Measurements from ENCODE around the gene EXOC3. TPM values are rescaled to one million over a fixed set of nuclear protein-coding genes. Genes with fewer than 3 reads are reported as not detected.

The EXOC3 gene
- total RNA-seq, 1 donor from 2014 or later, result 55.4 TPM

GRCh38 chr5:446883-447263 lies 3.9 kb downstream of the EXOC3 start:
- Mint-ChIP-seq H3K36me3 (ENCODE audit: unreplicated experiment) (peaks cover 18% of the 10 kb centered on the region), H3K4me3 (ENCODE audit: unreplicated experiment) (no peak overlapping the region), H3K9me3 (ENCODE audit: unreplicated experiment) (peaks cover 9% of the 10 kb centered on the region), H3K27ac (ENCODE audit: unreplicated experiment) (no peak overlapping the region), H3K27me3 (ENCODE audit: unreplicated experiment) (peaks cover 3% of the 10 kb centered on the region), H3K4me1 (ENCODE audit: low read depth, unreplicated experiment) (peaks cover 7% of the 10 kb centered on the region)
- peak; percentile 8 for DNase-seq
- TF ChIP-seq CTCF (IDR thresholded peaks at IDR 0.05; ENCODE audit: partially characterized antibody, unreplicated experiment), result peak; percentile 74

- peaks cover 24% of the 10 kb centered on the region for H3K36me3 Mint-ChIP-seq (ENCODE audit: unreplicated experiment)
- peaks cover 2% of the 10 kb centered on the region for H3K27me3 Mint-ChIP-seq (ENCODE audit: unreplicated experiment)
- peaks cover 14% of the 10 kb centered on the region for H3K9me3 Mint-ChIP-seq (ENCODE audit: unreplicated experiment)
- H3K4me3 Mint-ChIP-seq (ENCODE audit: unreplicated experiment), result no peak overlapping the region
- no peak for DNase-seq
- no peak for TF ChIP-seq CTCF (IDR thresholded peaks at IDR 0.05; ENCODE audit: partially characterized antibody, unreplicated experiment)
- no peak overlapping the region for H3K27ac Mint-ChIP-seq (ENCODE audit: unreplicated experiment)
- H3K4me1 Mint-ChIP-seq (ENCODE audit: low read depth, unreplicated experiment), result peaks cover 7% of the 10 kb centered on the region
Measured at GRCh38 chr5:447501-447900, 4.5 kb downstream of the EXOC3 start.

- no peak for TF ChIP-seq CTCF (IDR thresholded peaks at IDR 0.05; ENCODE audit: partially characterized antibody, unreplicated experiment)
- Mint-ChIP-seq H3K27ac (ENCODE audit: unreplicated experiment) (no peak overlapping the region), H3K9me3 (ENCODE audit: unreplicated experiment) (peaks cover 14% of the 10 kb centered on the region), H3K4me1 (ENCODE audit: low read depth, unreplicated experiment) (peaks cover 7% of the 10 kb centered on the region), H3K27me3 (ENCODE audit: unreplicated experiment) (peaks cover 2% of the 10 kb centered on the region), H3K4me3 (ENCODE audit: unreplicated experiment) (no peak overlapping the region), H3K36me3 (ENCODE audit: unreplicated experiment) (peaks cover 30% of the 10 kb centered on the region)
- peak; percentile 4 for DNase-seq
Measured at GRCh38 chr5:448061-448765, 5.2 kb downstream of the EXOC3 start.

- TF ChIP-seq CTCF (IDR thresholded peaks at IDR 0.05; ENCODE audit: partially characterized antibody, unreplicated experiment), result no peak
- Mint-ChIP-seq H3K27ac (ENCODE audit: unreplicated experiment) (no peak overlapping the region), H3K36me3 (ENCODE audit: unreplicated experiment) (peaks cover 34% of the 10 kb centered on the region), H3K4me1 (ENCODE audit: low read depth, unreplicated experiment) (peaks cover 7% of the 10 kb centered on the region), H3K4me3 (ENCODE audit: unreplicated experiment) (no peak overlapping the region), H3K27me3 (ENCODE audit: unreplicated experiment) (peaks cover 2% of the 10 kb centered on the region), H3K9me3 (ENCODE audit: unreplicated experiment) (peaks cover 14% of the 10 kb centered on the region)
- DNase-seq, result no peak
Measured at GRCh38 chr5:448766-449090, 5.8 kb downstream of the EXOC3 start.

GRCh38 chr5:449151-449550 lies 6.2 kb downstream of the EXOC3 start:
- Mint-ChIP-seq H3K36me3 (ENCODE audit: unreplicated experiment) (peaks cover 37% of the 10 kb centered on the region), H3K4me3 (ENCODE audit: unreplicated experiment) (no peak overlapping the region), H3K27me3 (ENCODE audit: unreplicated experiment) (peaks cover 4% of the 10 kb centered on the region), H3K4me1 (ENCODE audit: low read depth, unreplicated experiment) (peaks cover 6% of the 10 kb centered on the region), H3K27ac (ENCODE audit: unreplicated experiment) (no peak overlapping the region), H3K9me3 (ENCODE audit: unreplicated experiment) (peaks cover 14% of the 10 kb centered on the region)
- no peak for DNase-seq
- TF ChIP-seq CTCF (IDR thresholded peaks at IDR 0.05; ENCODE audit: partially characterized antibody, unreplicated experiment), result no peak
